H1 (cell line): ENCODE measurements around the gene CELA2A. TPM values are rescaled to one million over a fixed set of nuclear protein-coding genes. Genes with fewer than 3 reads are reported as not detected.
A peak's percentile ranks its signal among the peaks of the same experiment; 100 is the strongest.

Experiments used
- CTCF ChIA-PET: fragments of 300-600 bp; sonication (Branson Sonifier 250); formaldehyde crosslinking; loops from one replicate; lab custom pipeline; 2021; ENCODE audit not compliant: partially characterized antibody; lab: Charles Lee
- POLR2A ChIA-PET: fragments of 300-600 bp; sonication (Branson Sonifier 250); formaldehyde crosslinking; loops from one replicate; lab custom pipeline; 2021; ENCODE audit warnings: inconsistent platforms; ENCODE audit not compliant: partially characterized antibody; lab: Charles Lee
- DNase-seq, 2 experiments: peaks; one replicate each; pipeline versions ENCODE4 v3.0.0 to v3.0.0-alpha.2; 2010 to 2022; ENCODE audit warnings: low spot score in 2 of 2, low read depth in 1 of 2, mixed read lengths in 1 of 2
- FAIRE-seq: peaks from 2 replicates; lab custom pipeline; 2011; peaks lifted over from hg19 to GRCh38; lab: Jason Lieb, UNC
- H2AFZ ChIP-seq: 2 replicates; pipeline ENCODE4 v1.8.1; 2012; ENCODE audit warnings: low read length, inconsistent platforms
- H2AK5ac ChIP-seq: 2 replicates; pipeline ENCODE4 v1.6.1; 2013; ENCODE audit warnings: low read depth, low read length
- H2BK120ac ChIP-seq: replicated peaks from 2 replicates; pipeline ENCODE3; 2013; ENCODE audit warnings: low read depth, low read length, inconsistent platforms
- H2BK12ac ChIP-seq: 2 replicates; pipeline ENCODE4 v1.6.1; 2013; ENCODE audit warnings: low read depth, low read length
- H2BK15ac ChIP-seq: 2 replicates; pipeline ENCODE4 v1.6.1; 2013; ENCODE audit warnings: low read length
- H2BK20ac ChIP-seq: 2 replicates; pipeline ENCODE4 v1.6.1; 2013; ENCODE audit warnings: low read length
- H2BK5ac ChIP-seq: 2 replicates; pipeline ENCODE4 v1.6.1; 2013; ENCODE audit warnings: low read depth, low read length
- H3K14ac ChIP-seq: 2 replicates; pipeline ENCODE4 v1.6.1; 2013; ENCODE audit warnings: inconsistent platforms; ENCODE audit not compliant: insufficient read length
- H3K18ac ChIP-seq: 2 replicates; pipeline ENCODE4 v1.6.1; 2013; ENCODE audit warnings: low read length; ENCODE audit errors: extremely low read depth
- H3K23ac ChIP-seq: 2 replicates; pipeline ENCODE4 v1.6.1; 2013; ENCODE audit warnings: inconsistent platforms; ENCODE audit not compliant: insufficient read length
- H3K23me2 ChIP-seq: 2 replicates; pipeline ENCODE4 v1.6.1; 2013; ENCODE audit warnings: low read depth, low read length
- H3K27ac ChIP-seq: 2 replicates; pipeline ENCODE4 v1.6.1; 2011; ENCODE audit warnings: low read depth, low read length, inconsistent platforms
- H3K27me3 ChIP-seq, 4 experiments: replicated peaks in 1 of 4; 1 replicate in 1 of 4; 2 replicates in 3 of 4; pipeline versions ENCODE4 v1.6.1 to v1.8.1; 2011 to 2013; ENCODE audit warnings: low read length in 3 of 4, mild to moderate bottlenecking in 3 of 4, inconsistent platforms in 2 of 4, mixed read lengths in 2 of 4, moderate library complexity in 1 of 4; ENCODE audit not compliant: control insufficient read depth in 3 of 4, insufficient read depth in 3 of 4; ENCODE audit errors: extremely low read depth in 1 of 4
- H3K36me3 ChIP-seq, 4 experiments: 2 replicates each; pipeline versions ENCODE4 v1.6.1 to v1.8.1; 2011 to 2013; ENCODE audit warnings: mild to moderate bottlenecking in 4 of 4, low read length in 3 of 4, moderate library complexity in 2 of 4, control low read depth in 1 of 4, inconsistent platforms in 1 of 4; ENCODE audit not compliant: insufficient read depth in 4 of 4, control insufficient read depth in 2 of 4
- H3K4ac ChIP-seq: replicated peaks from 2 replicates; pipeline ENCODE3; 2013; ENCODE audit warnings: low read length, low read depth, mixed read lengths, inconsistent platforms; ENCODE audit not compliant: insufficient read length
- H3K4me1 ChIP-seq, 4 experiments: replicated peaks in 1 of 4; 1 replicate in 1 of 4; 2 replicates in 3 of 4; pipeline versions ENCODE4 v1.6.1 to v1.8.1; 2011 to 2013; ENCODE audit warnings: low read length in 3 of 4, inconsistent platforms in 2 of 4, mixed read lengths in 1 of 4; ENCODE audit not compliant: insufficient read depth in 4 of 4, control insufficient read depth in 3 of 4
- H3K4me2 ChIP-seq, 2 experiments: 2 replicates each; pipeline versions ENCODE4 v1.6.1 to v1.8.1; 2011 to 2013; ENCODE audit warnings: low read depth in 2 of 2, low read length in 2 of 2, control low read depth in 1 of 2, inconsistent platforms in 1 of 2, mild to moderate bottlenecking in 1 of 2; ENCODE audit not compliant: insufficient read depth in 1 of 2
- H3K4me3 ChIP-seq, 4 experiments: fragments of 200-600, 300-600 bp in 1 of 4; sonication (generic), shearing (Covaris generic), sonication (Bioruptor Twin) in 1 of 4; 2 replicates each; pipeline versions ENCODE4 v1.5.1 to v1.8.1; 2011 to 2016; ENCODE audit warnings: low read length in 4 of 4, low read depth in 3 of 4, control low read depth in 2 of 4, inconsistent platforms in 2 of 4, mild to moderate bottlenecking in 2 of 4, mixed read lengths in 1 of 4, moderate library complexity in 1 of 4; ENCODE audit not compliant: insufficient read depth in 2 of 4; ENCODE audit errors: extremely low read depth in 1 of 4
- H3K56ac ChIP-seq: replicated peaks from 2 replicates; pipeline ENCODE3; 2013; ENCODE audit warnings: low read depth, mild to moderate bottlenecking, mixed read lengths, low read length, inconsistent platforms; ENCODE audit not compliant: insufficient read length
- H3K79me1 ChIP-seq: 2 replicates; pipeline ENCODE4 v1.6.1; 2013; ENCODE audit warnings: low read depth, low read length, control low read depth
- H3K79me2 ChIP-seq, 2 experiments: 2 replicates each; pipeline versions ENCODE4 v1.6.1 to v1.8.1; 2012 to 2013; ENCODE audit warnings: low read length in 2 of 2, mild to moderate bottlenecking in 2 of 2, inconsistent platforms in 1 of 2; ENCODE audit not compliant: insufficient read depth in 2 of 2, control insufficient read depth in 1 of 2
- H3K9ac ChIP-seq, 4 experiments: replicated peaks in 1 of 4; 1 replicate in 1 of 4; 2 replicates in 3 of 4; pipeline versions ENCODE4 v1.6.1 to v1.8.1; 2011 to 2013; ENCODE audit warnings: low read depth in 3 of 4, low read length in 3 of 4, control low read depth in 2 of 4, mild to moderate bottlenecking in 2 of 4, moderate library complexity in 2 of 4, inconsistent platforms in 1 of 4; ENCODE audit errors: extremely low read depth in 1 of 4
- H3K9me3 ChIP-seq, 2 experiments: 2 replicates each; pipeline versions ENCODE4 v1.6.1 to v1.8.1; 2012 to 2013; ENCODE audit warnings: mild to moderate bottlenecking in 2 of 2, moderate library complexity in 2 of 2, control low read depth in 1 of 2, inconsistent platforms in 1 of 2, low read depth in 1 of 2, low read length in 1 of 2, mixed read lengths in 1 of 2; ENCODE audit not compliant: insufficient read depth in 2 of 2
- H4K20me1 ChIP-seq, 2 experiments: replicated peaks in 1 of 2; 2 replicates each; pipeline versions ENCODE3 to v1.8.1; 2011 to 2013; ENCODE audit warnings: inconsistent platforms in 2 of 2, low read length in 2 of 2, mild to moderate bottlenecking in 1 of 2; ENCODE audit not compliant: insufficient read depth in 2 of 2, control insufficient read depth in 1 of 2
- H4K5ac ChIP-seq: 2 replicates; pipeline ENCODE4 v1.6.1; 2013; ENCODE audit warnings: low read length, low read depth, mixed read lengths, inconsistent platforms; ENCODE audit not compliant: insufficient read length
- H4K8ac ChIP-seq: 2 replicates; pipeline ENCODE4 v1.8.0; 2013; ENCODE audit warnings: mild to moderate bottlenecking, moderate library complexity, low read length, inconsistent platforms; ENCODE audit not compliant: insufficient read depth; ENCODE audit errors: extremely low read depth
- H4K91ac ChIP-seq: replicated peaks from 2 replicates; pipeline ENCODE3; 2013; ENCODE audit warnings: low read length, mixed read lengths, inconsistent platforms; ENCODE audit not compliant: insufficient read length
- PHF8 ChIP-seq: fragments of 200-600 bp; sonication (generic); conservative IDR thresholded peaks from 2 replicates; pipeline ENCODE4 v1.7.1; 2012; ENCODE audit warnings: low read depth, mild to moderate bottlenecking, inconsistent platforms, low read length, moderate library complexity
- WGBS, 2 experiments: shearing (Covaris generic) in 1 of 2; methylation state at CpG; one replicate each; pipeline versions ENCODE4 v1.1.6 to v1.1.7; 2013 to 2015; ENCODE audit warnings: low lambda C conversion rate in 2 of 2, mixed read lengths in 2 of 2, inconsistent platforms in 1 of 2, low coverage in 1 of 2, missing lambda C conversion rate in 1 of 2; ENCODE audit not compliant: insufficient replicate concordance in 2 of 2, insufficient coverage in 1 of 2, insufficient read length in 1 of 2; ENCODE audit errors: extremely low coverage in 1 of 2, missing lambda C conversion rate in 1 of 2; 5-methylcytosine and 5-hydroxymethylcytosine counted together
- polyA plus RNA-seq, 7 experiments: library from polyadenylated mRNA; depleted of rRNA in 3 of 7; stranded (reverse) in 5 of 7; unstranded in 2 of 7; fragments of >200 nt in 5 of 7; fragments of 200-250 nt in 2 of 7; gene quantifications; 1 replicate in 5 of 7; 2 replicates in 1 of 7; 4 replicates in 1 of 7; pipeline versions ENCODE4 v1.2.1 to v1.2.3, GENCODE V29; 2011 to 2013; ENCODE audit warnings: missing spikeins in 2 of 7, mixed read lengths in 2 of 7
- total RNA-seq: library from RNA; stranded (reverse); fragmentation: NEBNext Ultra II Directional; extraction: Animal tissue kit (Norgen Biotek cat#: 25700); gene quantifications from 2 replicates; pipeline ENCODE4 v1.2.1, GENCODE V29; 2021

The CELA2A gene
- total and polyA plus RNA-seq, 2 of the 8 experiments (the other 6 are each of a cell fraction or from before 2014, with no cell fraction given), result not detected

DNA sequence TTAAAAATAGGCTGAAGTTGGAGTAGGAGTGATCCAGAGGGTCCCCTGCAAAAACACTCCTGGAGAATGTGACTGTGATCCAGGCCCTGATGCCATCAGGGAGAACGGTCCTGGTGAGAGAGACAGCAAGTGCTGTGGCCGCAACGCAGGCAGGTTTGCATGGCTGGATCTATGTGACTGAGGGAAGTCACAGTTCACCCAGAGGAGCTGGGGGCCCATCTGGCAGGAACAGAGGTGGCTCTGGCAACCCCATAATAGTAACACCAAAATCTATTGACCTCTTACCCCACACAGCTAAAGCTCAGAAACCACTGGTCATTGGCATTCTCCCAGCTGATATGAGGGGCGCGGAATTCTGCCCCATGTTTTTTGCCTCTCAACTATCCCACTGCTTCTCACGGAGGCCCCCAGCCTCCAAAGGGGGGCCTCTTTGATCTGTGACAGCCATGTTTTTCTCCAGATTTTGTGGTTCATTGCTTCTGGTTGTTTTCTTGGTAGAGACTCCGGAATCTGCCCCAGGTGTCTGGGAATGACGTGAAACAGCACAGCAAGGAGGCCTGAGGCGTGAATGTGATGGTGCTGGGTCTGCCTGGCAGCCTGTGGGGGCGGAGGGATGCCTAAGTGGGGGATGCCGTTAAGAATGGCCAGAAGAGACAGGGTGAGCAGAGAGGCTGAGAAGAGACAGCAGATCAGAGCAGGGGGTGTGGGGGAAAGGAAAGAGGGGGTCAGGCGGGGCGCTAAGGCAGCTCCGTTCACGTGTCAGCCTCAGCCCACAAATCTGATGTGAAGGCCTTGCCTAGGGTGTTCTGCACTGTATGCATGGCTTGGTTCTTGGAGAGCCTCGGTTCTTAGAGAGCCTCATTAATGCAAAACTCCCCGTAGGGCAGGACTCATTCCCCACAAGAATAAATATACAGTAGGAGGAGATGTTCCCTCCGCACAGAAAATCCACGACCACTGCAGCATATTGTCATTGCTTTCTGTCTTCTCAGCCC is 43.9 kb downstream of the CELA2A start:
- no peak overlapping the region for H3K23ac ChIP-seq
- 0 out of 2 replicates have a peak overlapping the region, but pooled peaks have one; percentile 7 for H3K18ac ChIP-seq
- no peak overlapping the region for H4K8ac ChIP-seq
- no peaks in the 10 kb centered on the region for H3K79me1 ChIP-seq
- H3K4ac ChIP-seq, result no peak overlapping the region
- H3K9me3 ChIP-seq, result no peaks in the 10 kb centered on the region
- no peak overlapping the region for H2BK15ac ChIP-seq
- H3K4me3 ChIP-seq, result no peak overlapping the region
- no peak overlapping the region for H3K4me2 ChIP-seq
- no peak overlapping the region; a peak in 1 of 7 replicates for H3K9ac ChIP-seq
- H3K4me1 ChIP-seq, result peaks cover 0 to 4% (median 0%) of the 10 kb centered on the region in 4 experiments; a peak in 1 of 7 replicates
- DNase-seq (no peak), FAIRE-seq (no peak)
- H2AFZ ChIP-seq, result no peak overlapping the region
- H3K27ac ChIP-seq, result no peak overlapping the region
- CTCF ChIA-PET, result interaction anchor here (0.6 to 2.3 kb wide), 18 partner anchors 8 to 852 kb away, joined by 3 to 9 read pairs (median 3); partner anchors contain the start of gene DNAJC16
- H2BK5ac ChIP-seq, result no peak overlapping the region
- no peak for TF ChIP-seq PHF8
- TF ChIP-seq, all 59 proteins: peak for 0
- H3K23me2 ChIP-seq, result no peaks in the 10 kb centered on the region
- H4K20me1 ChIP-seq, result no peaks in the 10 kb centered on the region
- no peaks in the 10 kb centered on the region for H3K27me3 ChIP-seq
- H3K14ac ChIP-seq, result no peak overlapping the region
- H3K36me3 ChIP-seq, result peaks cover 0 to 8% (median 2%) of the 10 kb centered on the region in 4 experiments; a peak in 3 of 8 replicates
- H4K91ac ChIP-seq, result no peak overlapping the region
- no peak overlapping the region for H4K5ac ChIP-seq
- POLR2A ChIA-PET, result interaction anchor here (0.6 to 0.7 kb wide), 2 partner anchors 8 to 237 kb away, joined by 3 read pairs; no protein-coding TSS in a partner anchor
- no peak overlapping the region for H2BK20ac ChIP-seq
- 85% methylated on average over 15 of the region's 19 CpGs; no CpG with 5 or more reads in 1 of the 2 experiments for WGBS, 2 experiments
- H2BK12ac ChIP-seq, result no peak overlapping the region
- no peak overlapping the region for H2BK120ac ChIP-seq
- H3K79me2 ChIP-seq, result no peaks in the 10 kb centered on the region
- no peak overlapping the region for H3K56ac ChIP-seq
- H2AK5ac ChIP-seq, result no peak overlapping the region
